HG03196 (cell line): ENCODE measurements around the gene AP1G1.
"Not testable (repeated sequence)": the region's sequence is repeated elsewhere in the genome, so short reads cannot be mapped to it uniquely, and the experiment has no call there.

Experiments
- ATAC-seq: cut with Tn5 transposase; IDR thresholded peaks from one replicate; pipeline ENCODE4 v1.9.1; 2021; ENCODE audit not compliant: unreplicated experiment

The AP1G1 gene

DNA sequence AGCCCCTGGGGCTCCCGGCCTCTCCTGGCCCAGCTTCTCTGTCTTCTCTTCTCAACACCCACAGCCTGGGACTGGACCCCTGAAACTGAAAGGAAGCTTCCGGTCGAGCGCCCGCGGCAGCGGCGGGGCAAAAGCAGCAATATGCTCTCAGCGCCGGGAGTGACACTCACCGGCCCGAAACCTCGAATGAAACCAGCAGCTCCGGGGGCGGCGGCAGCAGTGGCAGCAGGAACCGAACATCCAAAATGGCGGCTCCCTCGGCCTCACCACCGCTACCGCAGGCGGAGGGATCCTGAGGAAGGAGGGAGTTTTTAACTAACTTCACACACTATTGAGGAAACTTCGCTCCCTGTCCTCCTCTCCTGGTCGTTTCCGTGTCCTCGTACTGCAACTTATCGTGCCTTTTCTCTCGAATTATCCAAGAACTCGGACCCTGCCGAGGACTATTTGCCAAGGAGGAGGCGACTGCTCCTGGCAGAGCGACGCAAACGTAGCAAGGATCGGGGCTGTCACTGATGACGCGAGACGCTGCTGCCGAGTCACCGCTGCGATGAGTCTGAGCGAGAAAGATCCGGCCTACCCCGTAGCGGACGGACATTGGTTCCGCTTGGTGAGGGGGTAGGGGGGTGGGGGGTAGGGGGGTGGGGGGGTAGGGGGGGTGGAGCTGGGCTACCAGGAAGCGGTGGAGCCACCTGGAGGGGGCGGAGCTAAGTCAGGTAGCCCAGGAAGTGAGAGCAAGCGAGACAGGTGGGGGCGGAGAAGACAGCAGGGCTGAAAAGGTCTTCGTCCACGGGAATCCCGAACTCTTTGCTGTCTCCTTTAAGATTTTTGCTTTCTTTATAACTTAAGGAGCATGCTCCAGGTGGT is at the start of gene AP1G1:
TSS of gene AP1G1 (minus strand) at position 242 of the 867 bp plus-strand sequence. CDS start 19,355 bp downstream, outside the sequence.
- ATAC-seq, result peak; percentile 72

DNA sequence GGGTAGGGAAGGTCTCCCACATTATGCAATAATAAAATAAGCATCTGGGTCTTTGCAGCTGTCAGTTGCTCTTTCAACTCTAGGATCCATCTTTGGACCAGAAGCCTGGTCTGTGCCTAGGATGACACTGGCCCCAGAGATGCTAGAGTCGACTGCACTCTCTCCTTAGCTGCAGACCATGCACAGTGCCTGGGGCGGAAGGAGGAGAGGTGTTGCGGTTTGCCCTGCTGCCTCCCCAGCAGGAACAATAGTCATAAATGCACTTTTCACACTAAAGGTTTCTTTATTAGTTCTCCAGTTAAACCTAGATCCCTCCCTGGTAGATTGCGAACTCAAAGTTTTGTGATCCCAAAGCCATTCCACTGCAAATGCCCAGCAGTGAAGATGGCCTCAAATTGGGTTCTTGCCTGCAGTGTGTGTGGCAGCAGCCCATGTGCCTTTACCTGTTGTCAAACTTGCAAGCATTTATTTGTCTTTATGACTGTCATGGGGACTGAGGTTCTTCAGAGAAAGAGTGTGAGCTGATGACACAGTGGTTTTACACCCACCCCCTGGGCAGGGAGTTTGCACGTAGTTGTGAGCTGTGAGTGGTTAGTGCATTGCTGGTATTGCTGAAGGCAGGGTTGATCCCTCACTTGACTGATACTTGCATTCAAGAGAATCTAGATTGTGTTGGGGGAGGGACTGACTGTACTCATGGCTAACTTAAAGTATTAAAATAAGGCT is 47.5 kb upstream of the AP1G1 start:
- ATAC-seq, result no peak

DNA sequence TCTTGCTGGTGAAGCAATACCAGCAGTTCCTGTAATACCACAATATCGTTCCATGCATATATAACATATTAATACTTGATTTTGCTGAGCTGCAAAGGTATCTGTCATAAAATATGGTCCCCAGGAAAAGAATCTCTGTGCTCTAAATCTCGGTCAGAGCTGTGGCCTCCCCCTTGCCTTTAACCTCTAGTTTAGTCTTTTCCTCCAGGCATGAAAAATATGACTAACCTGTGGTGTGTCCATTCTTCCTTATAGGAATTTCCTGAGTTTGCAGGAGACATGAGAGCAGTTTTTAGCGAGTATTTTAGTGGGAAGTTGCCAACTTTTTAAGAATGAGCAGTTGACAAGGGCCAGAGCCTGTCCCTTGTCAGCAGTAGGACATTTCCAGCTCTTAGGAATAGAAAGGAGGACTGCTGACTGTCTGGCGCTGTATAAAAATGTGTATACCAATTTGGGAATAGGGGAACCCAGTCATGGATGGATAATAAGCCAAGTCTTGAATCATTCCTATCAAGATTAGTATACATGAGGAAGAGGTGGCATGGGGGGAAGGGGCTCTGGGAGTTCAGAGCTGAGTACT is 45.8 kb upstream of the AP1G1 start:
- no peak for ATAC-seq

GRCh38 chr16:71853413-71853812 is 44.8 kb upstream of the AP1G1 start:
- ATAC-seq, result no peak

DNA sequence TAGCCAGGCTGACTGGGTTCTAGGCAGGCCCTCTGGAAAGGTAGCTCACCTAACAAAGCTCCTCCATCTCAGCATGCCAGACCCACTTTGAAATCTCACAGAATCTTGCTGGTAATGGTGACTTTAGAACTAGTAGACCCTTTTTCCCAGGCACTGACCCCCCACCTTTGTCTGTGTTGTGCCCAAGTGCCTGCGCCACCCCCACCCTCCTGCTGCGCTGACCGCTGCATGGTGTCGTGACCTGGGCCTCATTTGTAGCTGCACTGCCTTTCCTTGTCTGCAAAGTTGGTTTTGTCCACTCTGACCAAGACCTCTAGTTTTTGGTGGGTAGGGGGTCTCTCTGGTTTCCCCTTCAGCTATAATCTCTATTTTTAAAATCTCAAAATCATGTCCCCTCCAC is 43.9 kb upstream of the AP1G1 start:
- ATAC-seq, result no peak

GRCh38 chr16:71852158-71852557 is 43.5 kb upstream of the AP1G1 start:
- ATAC-seq, result no peak

GRCh38 chr16:71851746-71852145 is 43.1 kb upstream of the AP1G1 start:
- no peak for ATAC-seq

- no peak for ATAC-seq
These were observed 40.0 kb upstream of the AP1G1 start for GRCh38 chr16:71848622-71849021.

- no peak for ATAC-seq
These were observed 38.5 kb upstream of the AP1G1 start for GRCh38 chr16:71847096-71847495.

- no peak for ATAC-seq
These were observed 37.8 kb upstream of the AP1G1 start for GRCh38 chr16:71846431-71846830.

- peak; percentile 72 for ATAC-seq
These were observed 37.2 kb upstream of the AP1G1 start, which contains the start of gene ATXN1L for GRCh38 chr16:71845639-71846430. Gene ATXN1L, plus strand, starts transcription at chr16:71845976. Its CDS starts 3,765 bp downstream, at chr16:71849741.

DNA sequence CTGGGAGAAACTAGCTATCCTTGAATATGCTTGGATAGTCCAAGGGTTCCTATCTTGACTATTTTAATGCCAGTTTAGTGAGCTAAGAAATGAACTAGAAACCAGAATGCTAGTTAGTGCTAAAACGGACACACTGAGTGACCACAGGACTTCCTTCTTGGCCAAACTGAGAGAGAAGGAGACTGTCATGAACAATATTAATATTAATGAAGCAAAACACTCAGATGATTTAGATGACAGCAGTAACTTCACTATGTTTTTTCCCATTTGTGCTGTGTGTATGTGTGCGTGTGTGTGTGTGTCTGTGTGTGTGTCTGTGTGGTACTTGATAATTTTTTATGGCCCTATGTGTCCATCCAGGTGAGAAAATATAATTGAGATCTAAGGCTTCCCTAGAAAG is 34.9 kb upstream of the AP1G1 start:
- no peak for ATAC-seq

GRCh38 chr16:71840052-71840451 is 31.4 kb upstream of the AP1G1 start:
- no peak for ATAC-seq

DNA sequence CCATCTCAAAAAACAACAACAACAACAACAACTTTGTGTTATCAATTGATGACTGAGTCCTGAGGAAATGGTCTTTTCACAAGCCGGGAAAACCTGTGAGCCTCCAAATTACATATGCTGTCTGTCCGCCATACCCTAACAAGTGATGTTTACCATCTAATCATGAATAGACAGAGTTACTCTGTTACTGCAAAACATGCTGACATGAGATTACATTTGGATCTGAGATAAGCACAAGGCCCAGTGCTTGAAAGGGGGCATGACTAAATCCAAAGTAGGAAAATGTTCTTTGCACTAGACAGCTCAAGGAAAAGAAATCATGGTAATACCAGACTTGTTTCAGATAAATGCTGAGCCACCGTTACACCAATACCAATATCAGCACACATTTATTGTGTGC is 28.5 kb upstream of the AP1G1 start:
- no peak for ATAC-seq

GRCh38 chr16:71834291-71834690 is 25.7 kb upstream of the AP1G1 start:
- ATAC-seq, result no peak

GRCh38 chr16:71832112-71832511 is 23.5 kb upstream of the AP1G1 start:
- not testable (repeated sequence) for ATAC-seq

GRCh38 chr16:71831698-71832097 is 23.1 kb upstream of the AP1G1 start:
- ATAC-seq, result not testable (repeated sequence)

DNA sequence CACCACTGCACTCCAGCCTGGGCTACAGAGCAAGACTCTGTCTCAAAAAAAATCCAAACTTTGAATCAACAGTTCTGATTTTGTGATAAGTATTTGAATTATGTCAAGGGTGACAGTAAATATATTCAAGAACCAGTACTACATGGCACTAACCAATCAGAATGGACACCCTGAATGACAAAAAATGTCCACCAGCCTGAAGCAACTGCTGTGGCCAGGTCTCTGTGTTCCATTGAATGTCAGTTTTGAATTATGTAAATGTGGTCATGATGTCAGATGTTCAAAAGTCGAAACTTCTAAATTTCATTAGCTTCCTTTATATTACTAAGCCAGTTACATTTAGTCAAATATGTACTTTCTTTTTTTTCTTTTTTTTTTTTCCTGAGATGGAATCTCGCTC is 21.7 kb upstream of the AP1G1 start:
- ATAC-seq, result no peak

- ATAC-seq, result no peak
These were observed 17.9 kb upstream of the AP1G1 start for GRCh38 chr16:71826533-71827017.

DNA sequence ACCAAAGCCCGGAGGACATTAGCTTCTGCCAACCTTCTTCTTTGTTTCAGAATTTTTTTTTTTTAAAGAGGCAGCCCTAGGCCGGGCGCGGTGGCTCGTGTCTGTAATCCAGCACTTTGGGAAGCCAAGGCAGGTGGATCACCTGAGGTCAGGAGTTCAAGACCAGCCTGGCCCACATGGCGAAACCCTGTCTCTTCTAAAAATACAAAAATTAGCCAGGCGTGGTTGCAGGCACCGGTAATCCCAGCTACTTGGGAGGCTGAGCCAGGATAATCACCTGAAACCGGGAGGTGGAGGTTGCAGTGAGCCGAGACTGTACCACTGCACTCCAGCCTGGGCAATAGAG is 8.5 kb upstream of the AP1G1 start:
- not testable (repeated sequence) for ATAC-seq

DNA sequence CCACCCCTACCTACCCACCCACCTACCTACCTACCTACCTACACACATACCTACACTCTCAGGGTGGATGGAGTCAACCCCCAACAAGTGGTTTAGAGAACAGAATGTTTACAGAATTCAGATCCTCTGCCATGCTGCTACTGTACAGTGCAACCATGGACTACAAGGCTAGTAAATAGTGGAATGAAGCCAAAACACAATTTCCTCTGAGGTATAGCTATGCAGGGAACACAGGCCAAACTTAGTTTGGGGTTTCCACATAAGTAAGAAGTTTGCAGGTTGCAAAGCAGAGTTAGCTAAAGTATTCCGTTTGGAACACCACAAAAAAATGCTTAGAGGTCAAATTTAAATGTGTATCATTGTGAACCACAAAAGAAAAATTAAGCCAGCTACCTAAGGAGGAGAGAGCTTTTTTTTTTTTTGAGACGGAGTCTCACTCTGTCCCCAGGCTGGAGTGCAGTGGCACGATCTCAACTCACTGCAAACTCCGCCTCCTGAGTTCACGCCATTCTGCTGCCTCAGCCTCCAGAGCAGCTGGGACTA is 2.7 kb upstream of the AP1G1 start:
- ATAC-seq, result no peak
